Measurements from ENCODE around the gene GNG13.
"Not testable (repeated sequence)": the region's sequence is repeated elsewhere in the genome, so short reads cannot be mapped to it uniquely, and the experiment has no call there.

Gene GNG13, protein sequence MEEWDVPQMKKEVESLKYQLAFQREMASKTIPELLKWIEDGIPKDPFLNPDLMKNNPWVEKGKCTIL

DNA sequence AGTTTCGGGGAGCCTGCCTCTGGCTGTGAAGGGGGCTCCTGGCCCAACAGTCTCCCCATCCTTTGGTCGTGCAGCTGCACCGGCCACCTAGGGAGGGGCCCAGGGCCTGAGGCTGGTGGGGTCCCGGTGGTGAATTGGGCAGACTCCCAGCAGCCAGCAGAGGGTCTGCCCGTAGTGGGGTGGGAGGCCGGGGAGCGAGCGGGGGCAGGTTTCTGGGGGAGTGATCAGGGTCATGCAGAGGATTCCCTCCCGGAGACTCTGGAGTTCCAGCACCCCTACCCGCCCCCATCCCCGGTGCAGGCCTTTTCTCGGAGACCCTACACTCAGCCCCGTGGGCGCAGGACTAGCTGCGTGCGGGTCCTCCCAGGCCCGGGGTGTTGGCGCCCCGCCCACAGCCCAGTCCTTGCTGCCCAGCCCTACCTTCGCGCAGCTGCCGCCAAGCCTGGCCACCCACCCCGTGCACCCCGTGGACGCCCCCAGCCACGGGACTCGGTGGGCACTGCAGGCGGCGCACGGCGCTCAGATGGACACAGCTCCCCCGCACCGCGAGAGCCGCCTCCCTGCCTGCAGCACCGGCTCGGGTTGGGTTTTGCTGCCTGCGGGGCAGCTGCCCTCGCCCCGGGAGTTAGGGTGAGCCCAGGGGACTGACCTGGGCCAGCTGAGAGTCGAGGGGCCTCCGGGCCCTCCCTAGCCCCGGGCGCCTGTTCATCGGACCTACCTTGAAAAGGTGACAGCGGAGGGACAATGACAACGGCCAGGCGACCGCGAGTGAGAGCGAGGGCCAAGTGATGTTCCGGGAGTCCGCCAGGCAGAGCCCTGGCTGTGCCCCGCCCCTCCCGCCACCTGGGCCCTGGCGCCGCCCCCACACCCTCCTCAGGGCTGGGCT lies at the start of gene GNG13:
TSS of gene GNG13 (minus strand) at position 787 of the 886 bp plus-strand sequence. CDS start 1,657 bp downstream, outside the sequence.
- no peak for DNase-seq

DNA sequence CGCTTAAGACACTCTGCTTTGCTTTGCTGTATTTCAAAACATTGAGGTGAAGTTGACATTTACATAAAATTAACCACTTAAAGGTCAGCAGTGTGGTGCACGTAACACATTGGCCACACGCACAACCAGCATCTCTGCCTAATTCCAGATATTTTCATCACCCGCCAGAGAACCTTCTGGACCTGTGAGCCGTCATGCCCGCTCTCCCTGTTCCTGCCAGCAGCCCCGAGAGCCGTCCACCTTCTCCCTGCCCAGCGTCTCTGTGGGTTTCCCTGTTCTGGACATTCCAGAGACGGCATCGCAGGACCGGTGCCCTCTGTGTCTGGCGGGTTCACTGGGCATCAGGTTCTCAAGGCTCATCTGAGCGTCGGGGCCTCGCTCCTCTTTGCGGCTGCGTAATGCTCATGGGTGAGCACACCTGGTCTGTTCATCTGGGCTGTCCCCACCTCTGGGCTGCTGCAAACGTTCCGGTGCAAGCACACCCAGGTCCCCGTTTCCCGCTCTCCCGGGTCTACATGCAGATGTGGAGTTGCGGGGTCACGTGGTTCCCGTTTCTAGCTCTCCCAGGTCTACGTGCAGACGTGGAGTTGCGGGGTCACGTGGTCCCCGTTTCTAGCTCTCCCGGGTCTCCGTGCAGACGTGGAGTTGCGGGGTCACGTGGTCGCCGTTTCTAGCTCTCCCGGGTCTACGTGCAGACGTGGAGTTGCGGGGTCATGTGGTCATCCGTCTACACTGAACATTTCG lies 48.1 kb upstream of the GNG13 start:
- DNase-seq, result no peak

DNA sequence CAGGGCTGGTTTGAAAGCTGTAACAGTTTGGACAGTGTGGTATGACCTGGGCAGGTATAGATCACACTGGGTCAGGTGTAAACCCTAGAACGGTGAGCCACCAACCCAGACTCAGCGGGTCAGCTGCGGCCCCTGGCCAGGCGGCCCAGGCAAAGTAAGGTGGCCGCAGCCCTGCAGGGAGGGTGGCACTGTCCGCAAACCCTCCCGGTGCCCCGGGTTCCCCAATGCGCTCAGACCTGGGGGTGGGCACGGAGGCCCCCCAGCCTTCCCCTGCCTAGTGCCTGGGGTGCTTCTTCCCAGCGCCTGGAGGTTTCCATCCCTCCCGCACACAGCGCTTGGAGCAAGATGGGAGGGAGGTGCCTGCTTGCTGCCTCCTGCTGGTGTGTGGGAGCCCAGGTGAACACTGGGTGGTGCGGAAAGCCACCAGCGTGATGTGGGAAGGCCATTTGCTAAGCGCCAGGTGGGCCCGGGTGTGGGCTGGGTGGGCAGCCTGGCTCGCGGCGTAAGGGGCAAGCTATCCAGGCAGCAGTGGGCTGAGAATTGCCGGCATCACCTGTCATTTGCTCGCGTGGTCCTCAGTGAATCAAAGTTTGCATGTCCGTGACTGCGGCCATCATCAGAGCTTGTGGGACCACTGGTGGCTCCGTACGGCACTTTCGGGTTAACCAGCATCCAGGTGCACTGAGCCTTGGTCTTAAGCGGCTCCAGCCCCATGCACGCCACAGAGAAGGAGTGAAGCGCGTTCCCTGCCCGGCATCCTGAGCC lies 47.3 kb upstream of the GNG13 start:
- DNase-seq, result no peak

DNA sequence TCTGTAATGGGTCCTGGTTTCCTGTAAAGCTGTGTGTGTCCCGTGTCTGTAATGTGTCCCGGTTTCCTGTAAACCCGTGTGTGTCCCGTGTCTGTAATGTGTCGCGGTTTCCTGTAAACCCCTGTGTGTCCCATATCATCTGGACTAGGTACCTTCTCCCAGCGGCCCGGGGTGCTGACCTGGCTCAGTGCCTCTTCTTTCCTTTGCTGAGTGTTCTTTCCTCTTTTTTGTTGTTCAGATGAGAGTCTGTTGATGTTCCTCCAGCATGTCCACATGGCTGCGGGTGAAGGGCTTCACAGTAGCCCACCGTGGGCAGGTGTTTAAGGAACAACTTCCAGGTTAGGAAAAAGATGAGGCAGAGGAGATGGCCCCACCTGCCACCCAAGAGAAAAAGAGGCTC lies 46.6 kb upstream of the GNG13 start:
- DNase-seq, result no peak

DNA sequence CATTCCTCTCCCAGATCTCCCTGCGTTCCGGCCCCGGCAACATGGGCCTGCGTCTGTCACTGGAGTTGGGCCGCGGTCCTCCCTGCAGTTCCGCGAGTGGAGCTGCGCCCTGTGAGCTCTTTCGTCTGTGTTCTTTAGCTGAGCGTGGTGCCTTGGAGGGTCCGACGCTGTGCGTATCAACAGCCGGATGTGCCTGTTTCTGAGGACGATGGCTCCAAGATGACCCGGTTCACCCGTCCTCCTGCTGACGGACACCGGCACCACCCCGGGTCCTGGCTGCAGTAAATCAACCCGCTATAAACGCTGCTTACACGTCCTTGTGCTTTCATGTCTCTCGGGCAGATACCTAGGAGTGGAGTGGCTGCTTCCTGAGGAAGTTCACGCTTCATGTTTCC lies 44.8 kb upstream of the GNG13 start:
- no peak for DNase-seq

DNA sequence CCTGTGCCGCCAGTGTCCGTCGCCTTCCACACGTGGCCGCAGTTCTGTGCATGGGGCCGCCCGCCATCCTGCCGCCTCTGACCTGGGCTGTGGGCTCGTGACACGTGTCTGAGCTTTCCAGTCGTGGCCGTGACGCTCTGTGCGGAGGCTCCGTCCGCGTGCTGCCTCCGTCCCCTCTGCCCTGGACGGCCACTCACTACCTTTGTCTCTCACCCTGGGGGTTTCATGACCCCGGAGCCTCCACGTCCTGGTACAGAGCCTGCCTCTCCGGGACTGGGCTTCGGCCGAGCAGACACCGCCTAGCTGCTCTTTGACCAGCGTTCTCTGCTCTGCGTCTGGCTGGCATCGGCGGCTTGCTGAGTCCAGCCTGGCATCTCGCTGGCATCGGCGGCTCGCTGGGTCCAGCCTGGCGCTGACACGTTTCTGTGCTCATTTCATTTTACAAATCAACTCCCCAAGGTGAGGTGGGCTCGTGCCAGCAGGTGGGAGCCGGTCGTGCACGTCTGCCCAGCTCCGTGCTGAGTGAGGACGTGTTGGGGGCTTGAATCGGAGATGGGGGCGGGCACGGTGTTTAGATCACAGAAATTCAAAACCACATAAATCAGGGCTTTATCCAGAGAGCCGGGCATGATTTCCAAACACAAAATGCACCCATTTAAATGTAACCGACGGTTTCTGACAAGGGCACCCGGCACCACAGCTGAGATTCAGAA lies 44.3 kb upstream of the GNG13 start:
- DNase-seq, result no peak

DNA sequence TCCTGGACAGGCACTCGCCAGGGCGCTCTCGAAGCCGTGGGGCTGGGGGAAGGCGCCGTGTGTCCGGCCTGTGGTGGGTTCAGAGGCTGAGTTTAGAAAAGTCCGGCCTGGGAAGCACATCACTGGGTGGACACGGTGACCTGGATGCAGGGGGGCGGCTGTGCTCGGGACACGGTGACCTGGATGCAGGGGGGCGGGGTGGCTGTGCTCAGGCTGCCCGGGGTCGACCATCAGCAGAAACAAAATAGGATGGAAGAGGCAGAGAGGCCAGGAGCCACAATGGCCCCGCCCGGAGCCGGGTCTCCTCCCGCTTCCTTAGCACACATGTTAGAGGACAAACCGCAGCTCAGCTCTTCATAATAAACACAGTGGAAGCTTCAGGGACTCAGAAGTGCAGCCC lies 43.2 kb upstream of the GNG13 start:
- no peak for DNase-seq

- DNase-seq, result no peak
Measured at GRCh38 chr16:842711-843560, 42.4 kb upstream of the GNG13 start.

GRCh38 chr16:842061-842476 lies 41.5 kb upstream of the GNG13 start:
- no peak for DNase-seq

- no peak for DNase-seq
Measured at GRCh38 chr16:841455-842060, 41.0 kb upstream of the GNG13 start.

DNA sequence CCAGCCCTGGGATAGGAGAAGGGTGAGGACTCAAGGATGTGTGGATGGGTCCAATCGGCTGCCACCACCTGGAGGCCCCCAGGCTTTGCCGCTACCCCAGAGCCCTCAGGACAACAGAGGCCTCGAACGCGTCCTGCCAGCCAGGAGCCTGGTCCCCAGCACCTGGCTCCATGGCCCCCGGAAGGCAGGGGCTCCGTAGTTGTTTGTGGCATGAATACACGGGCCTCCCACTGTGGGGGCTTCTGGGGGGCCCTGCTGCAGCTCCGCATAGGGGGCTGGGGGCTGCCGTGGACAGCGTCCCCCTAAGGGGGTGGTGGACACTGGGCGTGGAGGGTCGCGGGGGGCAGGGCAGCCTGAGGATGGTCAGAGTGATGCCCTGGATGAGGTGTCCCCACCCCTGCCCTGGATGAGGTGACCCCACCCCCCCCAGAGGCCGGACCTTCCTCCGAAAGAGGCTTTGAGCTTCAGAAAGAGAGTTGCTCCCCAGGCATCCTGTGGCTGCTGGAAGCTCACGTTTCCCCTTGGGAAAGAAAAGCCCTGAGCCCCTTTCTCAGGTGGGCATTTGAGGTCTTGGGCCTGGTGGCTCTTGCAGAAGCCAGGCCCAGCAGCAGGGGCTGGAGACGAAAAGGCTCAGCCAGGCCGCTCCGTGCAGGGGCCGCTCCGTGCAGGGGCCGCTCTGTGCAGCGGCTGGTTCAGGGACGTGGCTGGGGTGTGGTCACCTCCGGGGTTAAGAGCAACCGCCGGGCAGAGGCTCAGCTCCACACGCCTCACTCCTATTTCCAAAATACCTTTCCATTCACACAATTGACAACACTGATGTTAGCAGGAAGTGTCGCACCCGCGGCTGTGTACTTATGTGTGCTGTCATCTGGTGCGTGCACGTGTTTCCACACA lies 40.3 kb upstream of the GNG13 start:
- DNase-seq, result no peak

DNA sequence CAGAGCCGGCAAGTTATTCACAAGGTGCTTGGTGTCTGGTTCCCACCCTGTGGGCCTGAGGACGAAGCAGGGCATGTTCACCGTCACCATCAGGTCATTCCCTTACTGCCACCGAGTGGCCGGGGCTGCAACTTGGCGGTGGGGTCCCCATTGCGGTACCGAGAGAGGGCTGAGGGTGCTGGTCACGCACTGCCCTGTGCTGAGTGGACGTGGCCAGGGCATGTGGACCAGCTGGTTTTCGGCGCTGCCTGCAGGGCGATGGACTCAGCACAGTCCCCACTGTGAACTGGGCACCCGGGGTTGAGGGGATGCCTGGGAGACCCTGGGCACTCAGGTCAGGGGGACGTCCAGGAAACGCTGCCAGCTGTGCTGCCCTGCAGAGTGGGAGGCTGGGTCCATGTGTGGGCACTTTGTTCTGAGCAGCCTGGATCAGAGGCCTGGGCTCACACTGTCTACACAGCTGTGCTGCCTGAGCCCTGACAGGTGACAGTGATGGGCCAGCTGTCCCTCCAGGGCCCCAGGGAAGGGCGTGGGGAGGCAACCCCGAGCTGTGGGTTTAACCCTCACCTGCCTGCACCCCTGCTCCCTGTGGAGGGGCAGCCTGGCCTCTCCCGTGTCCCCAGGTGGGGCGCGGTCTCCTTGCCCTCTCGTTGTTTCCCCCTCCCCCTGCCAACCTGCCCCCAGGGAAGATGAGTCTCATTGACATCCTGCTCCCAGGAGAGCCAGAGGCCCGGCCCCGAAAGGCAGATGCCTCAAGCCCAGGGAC lies 39.3 kb upstream of the GNG13 start:
- no peak for DNase-seq

- DNase-seq, result no peak
Measured at GRCh38 chr16:838741-839140, 38.2 kb upstream of the GNG13 start.

DNA sequence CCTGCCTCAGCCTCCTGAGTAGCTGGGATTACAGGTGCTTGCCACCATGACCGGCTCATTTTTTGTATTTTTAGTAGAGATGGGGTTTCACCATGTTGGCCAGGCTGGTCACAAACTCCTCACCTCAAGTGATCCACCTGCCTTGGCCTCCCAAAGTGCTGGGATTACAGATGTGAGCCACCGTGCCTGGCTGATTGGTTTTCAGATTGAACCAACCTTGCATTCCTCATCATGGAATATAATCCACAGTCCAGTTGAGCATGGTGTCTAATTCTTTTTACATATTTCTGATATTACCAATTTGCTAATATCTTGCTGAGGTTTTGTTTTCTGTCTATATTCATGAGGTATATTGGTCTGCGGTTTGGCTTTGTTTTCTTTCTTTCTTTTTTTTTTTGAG lies 36.3 kb upstream of the GNG13 start:
- not testable (repeated sequence) for DNase-seq

- DNase-seq, result no peak
Measured at GRCh38 chr16:836221-836620, 35.7 kb upstream of the GNG13 start.

DNA sequence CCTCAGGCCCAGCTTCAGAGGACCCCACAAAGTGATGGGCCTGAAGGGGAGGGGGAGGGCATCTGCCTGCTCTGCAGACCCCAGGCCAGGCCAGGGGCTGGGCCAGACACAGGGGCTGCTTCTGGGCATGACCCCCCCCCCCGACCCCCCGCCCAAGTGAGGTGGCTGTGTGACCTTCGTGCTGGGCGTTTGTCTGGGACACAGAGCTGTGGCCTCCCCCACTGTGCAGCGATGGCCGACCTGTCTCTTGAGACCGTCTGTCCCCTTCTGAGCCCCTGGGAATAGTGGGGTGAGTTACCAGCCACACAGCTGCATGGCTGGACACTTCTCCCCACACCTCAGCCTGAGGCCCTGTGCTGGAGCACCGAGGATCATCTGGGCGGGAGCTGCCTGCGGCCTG lies 34.8 kb upstream of the GNG13 start:
- DNase-seq, result no peak

DNA sequence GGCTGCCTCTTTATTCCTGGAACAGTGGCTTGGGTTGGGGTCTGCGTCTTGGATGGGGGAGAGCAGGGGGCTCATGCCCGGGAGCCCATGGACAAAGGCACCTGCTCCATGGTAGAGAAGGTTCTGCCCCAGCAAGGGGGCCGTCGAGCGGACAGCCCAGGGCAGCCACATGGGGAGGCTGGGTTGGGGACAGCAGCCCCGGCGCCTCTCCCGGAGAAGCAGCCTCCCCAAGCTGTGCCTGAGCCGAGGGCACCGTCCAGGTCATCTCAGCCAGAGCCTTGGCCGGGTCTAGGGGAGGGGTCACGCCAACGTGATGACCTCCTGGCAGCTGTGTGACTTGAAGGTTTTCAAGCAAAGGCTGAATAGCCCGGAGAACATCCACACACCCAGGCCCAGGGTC lies 32.9 kb upstream of the GNG13 start:
- DNase-seq, result no peak

DNA sequence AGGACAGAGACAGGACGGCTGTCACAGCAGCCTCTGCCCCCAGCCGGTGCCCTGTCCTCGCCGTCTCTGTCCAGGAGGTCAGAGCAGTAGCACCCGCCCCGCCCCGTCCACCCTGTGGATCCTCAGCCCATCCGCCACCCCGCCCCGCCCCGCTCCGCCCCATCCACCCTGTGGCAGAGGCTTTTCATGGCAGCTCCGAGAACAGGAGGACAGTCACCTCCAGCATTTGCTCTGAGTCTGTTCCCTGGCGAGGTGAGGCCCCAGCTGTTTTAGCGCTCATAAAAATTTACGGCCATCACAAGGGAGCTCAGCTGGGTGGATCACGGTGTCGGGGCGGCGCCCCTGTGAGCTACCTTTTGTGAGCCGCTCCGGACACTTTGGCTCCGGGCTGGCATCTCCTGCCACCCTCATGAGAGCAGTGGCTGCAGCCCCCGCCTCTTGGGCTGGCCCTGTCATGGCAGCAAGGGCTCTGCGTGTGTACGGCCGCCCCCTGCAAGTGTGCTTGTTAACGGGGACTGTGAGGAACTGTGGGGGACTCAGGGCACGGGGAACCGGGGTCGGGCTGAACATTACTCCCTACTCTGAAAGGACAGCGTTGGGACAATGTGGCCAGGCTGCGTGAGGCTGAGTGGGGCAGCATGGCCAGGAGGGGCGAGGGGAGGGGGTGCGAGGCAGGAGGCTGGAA lies 32.3 kb upstream of the GNG13 start:
- no peak for DNase-seq

Measured in DMS 273 treated with DMSO at 0.1 percent for 48 hours (cell line).